HG02981 (cell line): ENCODE results near the gene AGPAT4.

ENCODE experiments used
- ATAC-seq: cut with Tn5 transposase; IDR thresholded peaks from one replicate; pipeline ENCODE4 v1.9.1; 2021; ENCODE audit warnings: mild to moderate bottlenecking, moderate library complexity; ENCODE audit not compliant: unreplicated experiment

AGPAT4 gene

GRCh38 chr6:161141173-161141572 is 132.7 kb downstream of the AGPAT4 start:
- ATAC-seq, result no peak

DNA sequence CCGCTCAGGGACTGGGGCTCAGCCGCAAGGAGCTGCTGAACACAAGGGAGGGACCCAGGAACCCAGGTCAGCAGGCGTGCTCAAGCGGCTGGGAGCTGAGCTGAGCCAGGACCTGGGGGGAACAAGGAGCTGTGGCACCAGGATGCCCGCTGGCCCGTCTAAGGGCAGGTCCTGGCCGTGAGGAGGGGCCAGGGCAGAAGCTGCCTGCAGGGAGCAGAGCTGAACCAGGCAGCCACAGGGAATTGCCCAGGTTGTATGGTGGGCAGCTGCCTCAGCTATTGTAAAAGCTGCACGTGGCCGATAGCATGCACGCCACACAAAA is 133.3 kb downstream of the AGPAT4 start:
- no peak for ATAC-seq

DNA sequence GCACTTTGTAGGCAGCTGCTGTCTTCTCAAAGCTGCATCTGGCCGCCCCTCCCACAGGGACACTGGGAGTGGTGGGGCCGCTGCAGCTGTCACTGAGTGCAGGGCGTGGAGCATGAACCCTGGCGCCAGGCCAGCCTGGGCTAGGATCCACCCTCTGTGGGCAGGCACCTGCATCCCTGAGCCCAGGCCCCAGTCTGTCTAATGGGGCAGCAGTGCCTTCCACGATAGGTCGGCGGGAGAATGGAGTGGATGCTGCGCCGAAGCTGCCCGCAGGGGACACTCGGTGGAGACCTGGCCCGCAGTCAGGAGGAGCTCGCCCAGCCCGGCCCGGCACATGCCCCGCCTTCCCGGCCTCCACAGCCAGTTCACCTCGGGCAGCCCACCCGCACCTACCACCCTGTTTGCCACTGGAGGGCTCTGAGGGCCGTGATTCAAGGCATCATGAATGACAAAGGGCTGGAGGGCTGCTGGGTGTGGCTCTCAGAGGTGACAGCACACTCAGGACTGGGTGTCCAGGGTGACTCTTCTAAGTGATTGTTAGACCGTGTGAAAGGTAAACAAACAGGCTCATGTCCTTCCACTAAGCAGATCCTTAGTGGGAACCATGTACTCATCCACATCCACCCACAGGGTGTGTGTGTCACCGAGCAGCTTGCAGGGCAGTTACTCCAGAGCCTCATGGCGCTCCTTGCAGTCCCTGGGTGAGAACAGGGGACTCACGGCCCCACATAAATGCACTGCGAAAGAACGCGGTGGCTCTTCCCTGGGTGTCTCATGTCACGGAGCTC is 133.9 kb downstream of the AGPAT4 start:
- no peak for ATAC-seq

DNA sequence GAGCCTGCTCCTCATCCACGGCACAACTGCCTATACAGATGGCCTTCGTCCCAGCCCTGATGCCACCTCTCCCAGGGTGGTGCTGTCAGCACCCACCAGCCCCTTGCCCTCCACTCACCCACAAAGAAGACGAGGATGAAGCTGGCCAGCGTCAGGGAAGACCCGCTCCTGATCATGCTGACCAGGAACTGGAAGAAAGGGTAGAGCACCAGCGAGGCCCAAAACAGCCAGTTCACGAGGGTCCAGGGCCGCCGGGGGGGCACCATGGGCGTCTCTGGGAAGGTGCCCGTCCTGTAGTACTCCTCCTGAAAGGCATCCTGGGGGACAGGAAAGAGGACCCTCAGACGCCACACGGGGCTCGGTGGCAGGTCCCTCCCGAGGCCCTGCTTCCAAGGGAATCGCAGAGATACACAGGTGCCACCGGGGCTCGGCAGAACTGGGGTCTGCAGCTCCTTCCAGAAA is 134.5 kb downstream of the AGPAT4 start:
- no peak for ATAC-seq

DNA sequence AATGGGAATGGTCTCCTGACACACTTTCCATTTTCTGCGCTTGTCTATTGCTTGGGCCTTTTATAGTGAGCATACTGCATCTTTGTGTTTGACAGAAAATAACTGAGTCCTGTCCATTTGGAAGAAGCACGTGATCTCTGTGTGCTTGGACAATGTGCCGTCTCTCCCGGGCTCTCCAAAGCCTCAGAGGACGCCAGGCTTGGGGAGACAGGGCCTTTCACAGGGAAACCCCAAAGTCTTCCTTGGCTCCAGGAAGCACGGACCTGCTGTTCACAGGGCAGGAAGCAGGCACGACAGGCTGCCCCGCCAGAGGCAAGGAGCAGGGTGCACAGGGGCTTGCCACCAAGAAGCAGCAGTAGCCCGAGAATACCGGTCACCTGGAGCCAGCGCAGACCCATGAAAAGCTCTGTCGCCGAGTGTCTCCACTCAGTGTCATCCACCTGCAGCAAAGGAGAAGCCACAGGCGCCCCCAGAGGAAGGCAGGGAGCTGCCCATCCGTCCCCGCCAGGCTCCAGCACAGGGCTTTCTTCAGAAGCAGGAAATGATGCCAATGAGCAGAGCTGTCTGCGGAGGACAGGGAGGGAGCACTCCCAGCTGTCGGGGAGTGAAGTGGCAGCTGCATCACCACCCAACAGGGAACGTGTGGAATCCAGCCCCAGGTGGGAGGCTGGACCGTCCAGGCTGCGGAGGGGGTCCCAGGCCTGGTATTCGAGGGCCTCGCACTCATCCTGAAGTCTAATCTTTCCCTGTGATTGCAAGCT is 135.1 kb downstream of the AGPAT4 start:
- no peak for ATAC-seq

GRCh38 chr6:161137839-161138542 is 135.9 kb downstream of the AGPAT4 start:
- no peak for ATAC-seq

- no peak for ATAC-seq
These were observed 136.5 kb downstream of the AGPAT4 start for GRCh38 chr6:161137320-161137719.

GRCh38 chr6:161136655-161137054 is 137.2 kb downstream of the AGPAT4 start:
- ATAC-seq, result no peak

GRCh38 chr6:161135695-161136591 is 137.9 kb downstream of the AGPAT4 start:
- ATAC-seq, result peak; percentile 34

DNA sequence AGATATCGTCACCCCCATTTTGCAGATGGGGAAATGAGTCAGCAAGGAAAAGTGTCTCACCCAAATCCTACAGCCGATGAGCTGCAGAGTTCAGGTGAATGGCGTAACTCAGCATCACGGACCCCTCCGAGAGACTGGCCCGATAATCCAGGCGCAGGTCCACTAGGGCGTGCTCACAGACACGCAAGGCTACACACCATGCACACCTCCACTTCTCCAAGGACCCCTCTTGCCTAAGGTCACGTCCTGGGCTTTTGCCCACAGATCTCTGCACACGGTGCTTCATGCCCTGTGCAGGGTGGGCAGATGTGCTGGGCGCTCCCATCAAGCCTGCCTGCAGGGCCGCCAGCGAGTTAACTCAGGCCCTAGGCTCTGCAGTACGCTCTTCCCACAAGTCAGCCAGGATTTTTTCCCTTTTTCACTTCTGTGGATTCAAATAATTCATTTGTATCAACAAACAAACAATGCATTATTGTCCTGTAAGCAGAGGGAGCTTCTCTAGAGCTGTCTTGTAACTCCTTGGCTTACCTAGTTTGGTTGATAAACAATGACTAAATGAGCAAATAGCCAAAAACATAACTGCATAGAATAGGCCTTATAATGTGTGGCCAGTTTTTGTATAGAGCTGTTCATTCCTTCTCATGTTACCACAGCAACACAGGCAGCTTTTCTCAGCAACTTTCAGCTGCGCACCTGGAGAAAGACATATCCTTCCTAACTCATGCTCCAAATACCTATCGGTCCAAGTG is 139.1 kb downstream of the AGPAT4 start:
- ATAC-seq, result no peak

DNA sequence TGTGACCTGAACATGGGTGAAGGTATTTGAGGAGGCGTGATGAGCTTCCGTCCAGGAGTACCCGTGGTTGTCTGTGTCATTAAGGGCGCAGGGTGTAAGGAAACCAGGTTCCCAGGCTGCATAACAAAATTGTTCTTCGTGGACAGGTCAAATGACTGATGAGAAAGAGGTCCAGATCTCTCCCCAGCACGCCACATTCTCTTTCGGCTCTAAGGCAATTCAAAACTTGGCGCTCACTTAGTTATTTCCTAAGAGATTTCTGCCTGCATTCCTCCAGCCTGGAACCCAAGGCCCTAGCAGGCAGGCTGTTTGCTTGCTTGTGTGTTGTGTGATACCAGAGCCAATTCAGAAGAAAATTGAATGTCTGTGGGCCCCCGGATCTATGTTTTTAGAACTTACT is 139.9 kb downstream of the AGPAT4 start:
- ATAC-seq, result no peak

- no peak for ATAC-seq
These were observed 141.5 kb downstream of the AGPAT4 start for GRCh38 chr6:161132384-161132783.

DNA sequence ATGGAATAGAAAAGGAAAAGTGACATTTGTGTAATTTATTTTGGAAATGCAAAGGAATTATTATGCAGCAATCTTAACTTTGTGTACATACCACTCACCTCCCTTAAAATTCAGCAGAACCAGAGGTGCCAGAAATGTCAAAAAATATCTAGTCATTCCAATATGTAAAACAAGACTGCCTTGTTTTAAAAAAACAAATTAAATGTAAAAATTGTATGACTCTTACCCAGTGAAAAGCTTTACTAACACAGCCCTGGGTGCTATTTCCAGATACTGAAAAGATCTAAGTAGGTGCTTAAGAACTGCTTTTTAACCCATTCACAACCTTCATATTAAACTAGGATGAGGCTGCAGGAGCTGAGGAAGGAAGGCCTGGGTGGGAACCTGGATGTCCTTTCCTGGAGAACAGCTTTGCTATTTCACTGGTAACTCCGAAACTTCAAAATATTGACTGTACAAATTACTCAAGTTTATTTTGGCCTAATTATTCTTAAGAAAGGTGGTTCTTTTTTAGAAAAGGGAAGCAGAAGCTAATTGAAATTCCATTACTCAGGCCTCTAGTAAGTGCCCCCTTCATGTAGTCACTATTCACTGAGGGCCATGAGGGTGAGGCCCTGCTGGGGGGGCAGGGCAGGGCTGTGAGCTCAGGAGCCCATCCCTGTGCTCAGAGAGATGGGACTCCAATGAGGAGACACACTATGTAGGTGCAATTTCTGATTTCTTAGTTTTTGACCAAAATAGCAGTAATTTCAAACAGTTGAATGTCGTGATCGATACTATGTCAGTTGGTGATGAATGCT is 142.7 kb downstream of the AGPAT4 start:
- ATAC-seq, result no peak

DNA sequence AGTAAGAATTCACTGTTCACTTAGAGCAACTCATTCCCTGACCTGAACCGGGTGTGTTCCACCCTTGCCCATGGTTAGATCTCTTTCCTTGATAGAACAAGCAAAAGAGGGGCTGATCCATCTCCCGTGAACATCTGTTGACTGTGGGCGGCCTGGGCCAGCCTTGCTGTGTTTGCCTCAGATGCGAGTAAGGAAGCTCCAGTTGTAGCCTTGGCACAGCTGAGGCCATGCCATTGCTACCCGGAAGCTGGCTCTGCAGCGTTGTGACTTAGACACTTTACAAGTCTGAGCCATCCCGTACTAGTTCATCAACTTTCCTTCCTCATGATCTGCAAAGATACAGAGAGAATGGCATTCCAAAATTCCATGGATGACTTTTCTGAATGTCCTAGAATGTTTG is 143.3 kb downstream of the AGPAT4 start:
- ATAC-seq, result no peak

DNA sequence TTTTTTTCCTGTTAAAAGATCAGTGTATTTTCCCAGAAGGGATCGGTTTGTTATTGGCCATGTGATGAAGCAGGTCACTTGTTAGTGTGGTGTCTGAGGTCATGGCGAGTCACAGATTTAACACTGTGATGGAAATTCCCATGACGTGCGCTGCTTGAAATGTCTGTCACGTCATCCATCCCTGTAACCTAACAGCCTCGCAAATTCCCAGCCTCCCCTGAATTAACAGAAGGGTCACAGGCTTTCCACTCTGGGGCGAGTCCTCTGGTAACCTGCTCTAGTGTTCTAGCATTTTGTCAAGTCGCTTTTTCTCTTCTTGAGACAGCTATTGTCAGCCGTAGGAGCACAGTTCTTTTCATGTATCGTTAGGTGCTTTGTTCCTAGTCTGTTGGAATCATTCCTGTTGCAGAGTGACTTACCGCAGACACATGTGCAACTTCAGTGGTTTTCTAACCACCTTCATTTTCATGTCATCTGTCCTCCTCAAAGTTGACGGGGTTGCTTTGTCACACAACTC is 145.1 kb downstream of the AGPAT4 start:
- ATAC-seq, result no peak

GRCh38 chr6:161128230-161128629 is 145.6 kb downstream of the AGPAT4 start:
- no peak for ATAC-seq

DNA sequence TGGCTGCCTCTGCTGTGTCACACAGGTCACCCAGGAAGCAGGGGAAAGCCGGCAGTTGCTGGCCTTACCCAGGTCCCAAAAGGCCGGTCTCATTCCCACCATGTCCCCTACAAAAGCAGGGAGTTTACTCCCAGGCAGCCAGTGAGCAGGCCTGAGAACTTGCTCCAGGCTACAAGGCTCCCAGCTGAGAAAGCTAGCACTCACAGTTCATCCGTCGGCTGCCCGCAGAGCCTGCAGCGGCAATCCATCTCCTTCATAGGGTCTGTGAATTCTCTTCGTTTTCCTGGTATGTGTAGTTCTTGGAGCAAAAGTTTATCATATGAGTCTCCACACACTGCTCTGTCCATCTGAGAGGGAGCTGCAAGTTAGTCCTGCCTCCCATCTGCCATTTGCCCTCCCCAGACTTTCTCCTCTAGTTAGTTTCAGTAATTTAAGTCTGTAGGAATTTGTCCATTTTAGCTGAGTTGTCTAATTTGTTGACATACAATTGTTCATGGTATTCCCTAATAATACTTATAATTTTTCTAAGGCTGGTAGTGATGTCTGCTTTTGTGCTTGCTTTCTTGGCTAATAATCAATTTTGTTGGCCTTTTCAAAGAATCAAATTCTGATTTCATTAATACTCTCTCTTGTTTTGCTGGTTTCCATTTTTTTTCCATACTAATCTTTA is 146.7 kb downstream of the AGPAT4 start:
- ATAC-seq, result no peak

GRCh38 chr6:161125591-161125990 is 148.3 kb downstream of the AGPAT4 start:
- ATAC-seq, result no peak
